ENCODE results near the gene TUBB2A. TPM values are rescaled to one million over a fixed set of nuclear protein-coding genes. Genes with fewer than 3 reads are reported as not detected.
"Not testable (repeated sequence)": the region's sequence is repeated elsewhere in the genome, so short reads cannot be mapped to it uniquely, and the experiment has no call there.

The TUBB2A gene
- total RNA-seq, 4 donors from 2014 or later = 16.3 to 72.5 (median 34.5) TPM

- no peaks in the 10 kb centered on the region for H3K4me1 ChIP-seq
- DNase-seq = no peak
- no peak overlapping the region for H3K4me3 ChIP-seq (replicated peaks in 1 of 3)
- H3K9me3 ChIP-seq = no peaks in the 10 kb centered on the region
- no peaks in the 10 kb centered on the region for H3K27me3 ChIP-seq
- H3K36me3 ChIP-seq = no peaks in the 10 kb centered on the region
- intact Hi-C loops (cut with DNase I) = no loop called here
- 97 to 99% methylated on average over 2 of the region's 2 CpGs for WGBS, 2 donors
- TF ChIP-seq, protein P1, sequence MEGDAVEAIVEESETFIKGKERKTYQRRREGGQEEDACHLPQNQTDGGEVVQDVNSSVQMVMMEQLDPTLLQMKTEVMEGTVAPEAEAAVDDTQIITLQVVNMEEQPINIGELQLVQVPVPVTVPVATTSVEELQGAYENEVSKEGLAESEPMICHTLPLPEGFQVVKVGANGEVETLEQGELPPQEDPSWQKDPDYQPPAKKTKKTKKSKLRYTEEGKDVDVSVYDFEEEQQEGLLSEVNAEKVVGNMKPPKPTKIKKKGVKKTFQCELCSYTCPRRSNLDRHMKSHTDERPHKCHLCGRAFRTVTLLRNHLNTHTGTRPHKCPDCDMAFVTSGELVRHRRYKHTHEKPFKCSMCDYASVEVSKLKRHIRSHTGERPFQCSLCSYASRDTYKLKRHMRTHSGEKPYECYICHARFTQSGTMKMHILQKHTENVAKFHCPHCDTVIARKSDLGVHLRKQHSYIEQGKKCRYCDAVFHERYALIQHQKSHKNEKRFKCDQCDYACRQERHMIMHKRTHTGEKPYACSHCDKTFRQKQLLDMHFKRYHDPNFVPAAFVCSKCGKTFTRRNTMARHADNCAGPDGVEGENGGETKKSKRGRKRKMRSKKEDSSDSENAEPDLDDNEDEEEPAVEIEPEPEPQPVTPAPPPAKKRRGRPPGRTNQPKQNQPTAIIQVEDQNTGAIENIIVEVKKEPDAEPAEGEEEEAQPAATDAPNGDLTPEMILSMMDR (IDR thresholded peaks at IDR 0.05) = no peak
- no peak for TF ChIP-seq POLR2A (IDR thresholded peaks at IDR 0.05)
- no peak overlapping the region for H3K27ac ChIP-seq
Observed at GRCh38 chr6:3201388-3201787, 44.0 kb upstream of the TUBB2A start.

GRCh38 chr6:3200682-3201081 lies 43.3 kb upstream of the TUBB2A start:
- no peak for TF ChIP-seq POLR2A (IDR thresholded peaks at IDR 0.05)
- Histone ChIP-seq H3K36me3 (no peaks in the 10 kb centered on the region), H3K4me1 (no peaks in the 10 kb centered on the region), H3K9me3 (no peaks in the 10 kb centered on the region), H3K4me3 (replicated peaks in 1 of 3) (no peak overlapping the region), H3K27me3 (no peaks in the 10 kb centered on the region), H3K27ac (no peak overlapping the region)
- no peak for DNase-seq
- intact Hi-C loops (cut with DNase I) = no loop called here

- TF ChIP-seq, protein P1 (IDR thresholded peaks at IDR 0.05) = no peak
- TF ChIP-seq POLR2A (IDR thresholded peaks at IDR 0.05) = no peak
- 82% methylated on average over 5 of the region's 5 CpGs for WGBS, 2 donors
- H3K4me1 ChIP-seq = no peaks in the 10 kb centered on the region
- DNase-seq = no peak
- H3K27me3 ChIP-seq = no peaks in the 10 kb centered on the region
- no peaks in the 10 kb centered on the region for H3K36me3 ChIP-seq
- H3K27ac ChIP-seq = no peak overlapping the region
- H3K9me3 ChIP-seq = no peaks in the 10 kb centered on the region
- intact Hi-C loops (cut with DNase I) = no loop called here
- H3K4me3 ChIP-seq (replicated peaks in 1 of 3) = no peak overlapping the region
Observed at GRCh38 chr6:3199382-3199781, 42.0 kb upstream of the TUBB2A start.

DNA sequence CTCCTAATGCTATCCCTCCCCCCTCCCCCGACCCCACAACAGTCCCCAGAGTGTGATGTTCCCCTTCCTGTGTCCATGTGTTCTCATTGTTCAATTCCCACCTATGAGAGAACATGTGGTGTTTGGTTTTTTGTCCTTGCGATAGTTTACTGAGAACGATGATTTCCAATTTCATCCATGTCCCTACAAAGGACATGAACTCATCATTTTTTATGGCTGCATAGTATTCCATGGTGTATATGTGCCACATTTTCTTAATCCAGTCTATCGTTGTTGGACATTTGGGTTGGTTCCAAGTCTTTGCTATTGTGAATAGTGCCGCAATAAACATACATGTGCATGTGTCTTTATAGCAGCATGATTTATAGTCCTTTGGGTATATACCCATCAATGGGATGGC lies 40.4 kb upstream of the TUBB2A start:
- intact Hi-C loops (cut with DNase I); H3K4me1 ChIP-seq; H3K4me3 ChIP-seq (replicated peaks in 1 of 3); H3K27me3 ChIP-seq; H3K9me3 ChIP-seq; H3K27ac ChIP-seq; H3K36me3 ChIP-seq; DNase-seq: not testable (repeated sequence)
- 88 to 90% methylated on average over 3 to 4 of the region's 5 CpGs for WGBS, 2 donors

DNA sequence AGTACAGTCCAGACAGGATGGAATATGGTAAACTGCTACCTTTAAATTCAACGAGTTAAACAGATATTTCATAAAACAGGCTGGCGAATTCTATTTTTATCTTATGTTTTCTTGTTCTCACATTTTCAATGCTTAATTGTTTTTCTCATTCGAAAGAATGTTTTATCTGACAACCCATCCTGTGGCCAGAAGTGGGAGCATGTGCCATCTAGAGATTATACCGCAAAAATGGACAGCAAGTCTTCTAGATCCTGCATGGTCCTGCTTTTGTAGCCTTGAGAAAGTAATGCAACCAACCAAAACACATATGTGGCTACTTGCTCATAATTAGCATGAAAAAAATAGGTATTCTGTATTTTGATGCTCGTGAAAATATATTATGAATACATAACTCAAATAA lies 39.4 kb upstream of the TUBB2A start:
- DNase-seq = no peak
- Histone ChIP-seq H3K4me3 (replicated peaks in 1 of 3) (no peak overlapping the region), H3K27ac (no peak overlapping the region), H3K9me3 (no peaks in the 10 kb centered on the region), H3K4me1 (no peaks in the 10 kb centered on the region), H3K36me3 (no peaks in the 10 kb centered on the region), H3K27me3 (no peaks in the 10 kb centered on the region)
- intact Hi-C loops (cut with DNase I) = no loop called here
- WGBS, 2 donors = 90 to 94% methylated on average over 5 of the region's 5 CpGs
- TF ChIP-seq, protein P1 (IDR thresholded peaks at IDR 0.05) = no peak
- TF ChIP-seq POLR2A (IDR thresholded peaks at IDR 0.05) = no peak

GRCh38 chr6:3195695-3196497 lies 38.6 kb upstream of the TUBB2A start:
- intact Hi-C loops (cut with DNase I) = no loop called here
- no peak overlapping the region for H3K27ac ChIP-seq

More at GRCh38 chr6:3195695-3196497, 38.6 kb upstream of the TUBB2A start:
- H3K9me3 ChIP-seq = no peaks in the 10 kb centered on the region
- no peak overlapping the region for H3K4me3 ChIP-seq (replicated peaks in 1 of 3)
- WGBS, 2 donors = 78 to 82% methylated on average over 14 to 16 of the region's 16 CpGs
- no peak for DNase-seq
- no peaks in the 10 kb centered on the region for H3K27me3 ChIP-seq
- no peaks in the 10 kb centered on the region for H3K4me1 ChIP-seq
- no peaks in the 10 kb centered on the region for H3K36me3 ChIP-seq
- TF ChIP-seq POLR2A (IDR thresholded peaks at IDR 0.05) = no peak
- TF ChIP-seq, protein P1 (IDR thresholded peaks at IDR 0.05) = no peak

Data from thyroid gland (tissue), 4 donors.